ENCODE data around the gene MRPL17.

DNA sequence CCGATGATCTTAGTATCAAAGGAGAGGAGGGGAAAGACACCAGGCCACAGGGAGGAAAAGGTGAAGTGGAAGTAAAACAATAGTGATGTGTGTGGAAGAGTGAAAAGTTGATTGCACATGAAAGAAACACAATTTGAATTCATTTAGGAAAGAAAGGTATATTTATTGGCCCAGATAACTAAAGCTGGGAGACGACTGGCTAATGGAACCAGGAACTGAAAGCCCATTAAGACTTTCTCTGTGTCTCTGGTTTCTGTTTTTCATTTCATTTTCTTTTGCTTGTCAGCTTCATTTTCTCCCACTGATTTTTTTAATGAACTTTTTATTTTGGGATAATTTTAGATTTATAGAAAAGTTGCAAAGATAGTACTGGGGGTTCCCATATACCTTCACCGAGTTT, 22.4 kb downstream of the MRPL17 start:
- TF ChIP-seq, protein P1, sequence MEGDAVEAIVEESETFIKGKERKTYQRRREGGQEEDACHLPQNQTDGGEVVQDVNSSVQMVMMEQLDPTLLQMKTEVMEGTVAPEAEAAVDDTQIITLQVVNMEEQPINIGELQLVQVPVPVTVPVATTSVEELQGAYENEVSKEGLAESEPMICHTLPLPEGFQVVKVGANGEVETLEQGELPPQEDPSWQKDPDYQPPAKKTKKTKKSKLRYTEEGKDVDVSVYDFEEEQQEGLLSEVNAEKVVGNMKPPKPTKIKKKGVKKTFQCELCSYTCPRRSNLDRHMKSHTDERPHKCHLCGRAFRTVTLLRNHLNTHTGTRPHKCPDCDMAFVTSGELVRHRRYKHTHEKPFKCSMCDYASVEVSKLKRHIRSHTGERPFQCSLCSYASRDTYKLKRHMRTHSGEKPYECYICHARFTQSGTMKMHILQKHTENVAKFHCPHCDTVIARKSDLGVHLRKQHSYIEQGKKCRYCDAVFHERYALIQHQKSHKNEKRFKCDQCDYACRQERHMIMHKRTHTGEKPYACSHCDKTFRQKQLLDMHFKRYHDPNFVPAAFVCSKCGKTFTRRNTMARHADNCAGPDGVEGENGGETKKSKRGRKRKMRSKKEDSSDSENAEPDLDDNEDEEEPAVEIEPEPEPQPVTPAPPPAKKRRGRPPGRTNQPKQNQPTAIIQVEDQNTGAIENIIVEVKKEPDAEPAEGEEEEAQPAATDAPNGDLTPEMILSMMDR (conservative IDR thresholded peaks at IDR 0.05 in 1 of 2, IDR thresholded peaks at IDR 0.05 in 1 of 2; ENCODE audit: low read depth in 1 of 2, low read length in 2 of 2), result no peak
- no peak for TF ChIP-seq EZH2 (IDR thresholded peaks at IDR 0.05; ENCODE audit: low read length, missing control alignments)

Data from fibroblast of lung (primary cell).